CD14-positive monocyte (primary cell): Measurements from ENCODE around the gene TREML4. TPM values are rescaled to one million over a fixed set of nuclear protein-coding genes. Genes with fewer than 3 reads are reported as not detected.

Experiments used
- DNase-seq, 3 donors: peaks; one replicate each; pipeline ENCODE4 v3.0.0-alpha.2; 2011 to 2022
- H2AFZ ChIP-seq: 2 replicates; pipeline ENCODE4 v1.6.0; 2012; ENCODE audit warnings: mild to moderate bottlenecking, low read depth, low read length, inconsistent platforms; ENCODE audit not compliant: insufficient read depth, poor library complexity, severe bottlenecking
- H3K27ac ChIP-seq, 2 donors: 1 replicate in 1 of 2; 2 replicates in 1 of 2; pipeline ENCODE4 v1.5.1; 2012 to 2013; ENCODE audit warnings: low read length in 2 of 2, control low read depth in 1 of 2, inconsistent platforms in 1 of 2, low read depth in 1 of 2, mild to moderate bottlenecking in 1 of 2
- H3K27me3 ChIP-seq, 2 donors: one replicate each; pipeline versions ENCODE4 v1.6.0 to v1.6.1; 2011 to 2013; ENCODE audit warnings: low read length in 2 of 2; ENCODE audit not compliant: control insufficient read depth in 2 of 2, insufficient read depth in 2 of 2
- H3K36me3 ChIP-seq, 2 donors: replicated peaks in 1 of 2; 1 replicate in 1 of 2; 2 replicates in 1 of 2; pipeline versions ENCODE4 v1.5.1 to v1.6.1; 2012 to 2013; ENCODE audit warnings: low read length in 2 of 2, control low read depth in 1 of 2, inconsistent platforms in 1 of 2, mild to moderate bottlenecking in 1 of 2; ENCODE audit not compliant: insufficient read depth in 2 of 2, control insufficient read depth in 1 of 2
- H3K4me1 ChIP-seq, 2 donors: 1 replicate in 1 of 2; 2 replicates in 1 of 2; pipeline versions ENCODE4 v1.5.1 to v1.6.1; 2012 to 2013; ENCODE audit warnings: low read length in 2 of 2, control low read depth in 1 of 2, inconsistent platforms in 1 of 2, mild to moderate bottlenecking in 1 of 2, moderate library complexity in 1 of 2; ENCODE audit not compliant: insufficient read depth in 2 of 2, control insufficient read depth in 1 of 2
- H3K4me2 ChIP-seq: replicated peaks from 2 replicates; pipeline ENCODE3; 2012; ENCODE audit warnings: low read length, moderate library complexity, mild to moderate bottlenecking; ENCODE audit not compliant: poor library complexity, severe bottlenecking; ENCODE audit errors: extremely low read depth
- H3K4me3 ChIP-seq, 3 experiments: fragments of 200-600 bp in 1 of 3; sonication (generic) in 1 of 3; replicated peaks in 1 of 3; 1 replicate in 2 of 3; 2 replicates in 1 of 3; pipeline ENCODE4 v1.5.1; 2011 to 2013; ENCODE audit warnings: low read length in 3 of 3, mild to moderate bottlenecking in 3 of 3, control low read depth in 2 of 3, low read depth in 2 of 3, inconsistent platforms in 1 of 3, moderate library complexity in 1 of 3
- H3K79me2 ChIP-seq: 2 replicates; pipeline ENCODE4 v1.6.0; 2012; ENCODE audit warnings: mild to moderate bottlenecking, control low read depth, inconsistent platforms, low read length, moderate library complexity; ENCODE audit not compliant: insufficient read depth
- H3K9ac ChIP-seq: 2 replicates; pipeline ENCODE4 v1.6.0; 2017; ENCODE audit warnings: low read length, mild to moderate bottlenecking; ENCODE audit not compliant: insufficient read depth, poor library complexity, severe bottlenecking
- H3K9me3 ChIP-seq, 2 donors: replicated peaks in 1 of 2; 1 replicate in 1 of 2; 2 replicates in 1 of 2; pipeline versions ENCODE4 v1.5.1 to v1.6.1; 2012 to 2013; ENCODE audit warnings: low read length in 2 of 2, control low read depth in 1 of 2; ENCODE audit not compliant: control insufficient read depth in 1 of 2, insufficient read depth in 1 of 2
- H4K20me1 ChIP-seq: 2 replicates; pipeline ENCODE4 v1.6.0; 2012; ENCODE audit warnings: mild to moderate bottlenecking, low read length, control low read depth, moderate library complexity; ENCODE audit not compliant: insufficient read depth
- H3K27ac Mint-ChIP-seq, 7 donors: one replicate each; pipeline ENCODE4 v1.8.0; 2020; ENCODE audit warnings: mild to moderate bottlenecking in 7 of 7, mixed read lengths in 7 of 7, moderate library complexity in 6 of 7, inconsistent platforms in 2 of 7
- H3K27me3 Mint-ChIP-seq, 3 donors: one replicate each; pipeline ENCODE4 v1.8.0; 2021 to 2022; ENCODE audit warnings: low read depth in 3 of 3, mild to moderate bottlenecking in 3 of 3, mixed read lengths in 3 of 3, moderate library complexity in 3 of 3, inconsistent platforms in 1 of 3
- H3K36me3 Mint-ChIP-seq, 2 donors: one replicate each; pipeline ENCODE4 v1.8.0; 2020; ENCODE audit warnings: mixed read lengths in 2 of 2, inconsistent platforms in 1 of 2, mild to moderate bottlenecking in 1 of 2
- H3K4me1 Mint-ChIP-seq: one replicate; pipeline ENCODE4 v1.8.0; 2020; ENCODE audit warnings: mild to moderate bottlenecking, mixed read lengths
- H3K4me3 Mint-ChIP-seq, 2 donors: one replicate each; pipeline ENCODE4 v1.8.0; 2020; ENCODE audit warnings: mild to moderate bottlenecking in 2 of 2, mixed read lengths in 2 of 2, moderate library complexity in 1 of 2
- H3K9me3 Mint-ChIP-seq, 7 donors: one replicate each; pipeline ENCODE4 v1.8.0; 2020 to 2022; ENCODE audit warnings: mixed read lengths in 7 of 7, mild to moderate bottlenecking in 6 of 7, moderate library complexity in 6 of 7, inconsistent platforms in 2 of 7
- WGBS: methylation state at CpG from one replicate; pipeline ENCODE4 v1.1.5; 2013; ENCODE audit warnings: missing lambda C conversion rate; ENCODE audit not compliant: insufficient coverage; 5-methylcytosine and 5-hydroxymethylcytosine counted together
- intact Hi-C, 2 donors: fragments of 100-400 bp; cut with micrococcal nuclease; formaldehyde crosslinking; loops; one replicate each; pipeline versions ENCODE4 v1.15.0 to v1.15.1; 2023
- polyA plus RNA-seq, 3 donors: library from polyadenylated mRNA; depleted of rRNA in 1 of 3; unstranded in 2 of 3; stranded (reverse) in 1 of 3; fragments of 300-500 nt in 2 of 3; fragments of >200 nt in 1 of 3; fragmentation: Illumina TruSeq in 2 of 3; gene quantifications; 1 replicate in 2 of 3; 2 replicates in 1 of 3; pipeline ENCODE4 v1.2.3, GENCODE V29; 2012 to 2021
- TF ChIP-seq, protein P1 (sequence below): fragments of 200-600 bp; IDR thresholded peaks from one replicate; pipeline ENCODE4 v1.8.0; 2022; ENCODE audit warnings: antibody characterized with exemption, mild to moderate bottlenecking

Gene TREML4
- polyA plus RNA-seq, 3 donors: not detected

GRCh38 chr6:41257369-41258195 lies 29.4 kb downstream of the TREML4 start:
- Histone ChIP-seq H2AFZ (no peak overlapping the region), H4K20me1 (peaks cover 6% of the 10 kb centered on the region), H3K4me1 (no peaks in the 10 kb centered on the region), H3K36me3 (peaks cover 0 to 7% of the 10 kb centered on the region in 2 donors), H3K27me3 (no peaks in the 10 kb centered on the region), H3K9me3 (peaks cover 5 to 25% of the 10 kb centered on the region in 2 donors), H3K4me3 (no peak overlapping the region), H3K27ac (no peak overlapping the region), H3K9ac (no peak overlapping the region), H3K4me2 (no peak overlapping the region), H3K79me2 (no peaks in the 10 kb centered on the region)
- Mint-ChIP-seq H3K4me1 (peaks cover 22% of the 10 kb centered on the region), H3K36me3 (peaks cover 11 to 57% of the 10 kb centered on the region in 2 donors), H3K27me3 (no peaks in the 10 kb centered on the region), H3K9me3 (peaks cover 22 to 43% (median 30%) of the 10 kb centered on the region in 7 donors), H3K27ac (peak overlapping the region in 4 of 7 donors; percentile 30 to 60 (median 43)), H3K4me3 (no peak overlapping the region)
- no peak for DNase-seq
- WGBS: no CpG with 5 or more reads among the region's 2 CpGs
- intact Hi-C loops: no loop called here
- TF ChIP-seq, protein P1, sequence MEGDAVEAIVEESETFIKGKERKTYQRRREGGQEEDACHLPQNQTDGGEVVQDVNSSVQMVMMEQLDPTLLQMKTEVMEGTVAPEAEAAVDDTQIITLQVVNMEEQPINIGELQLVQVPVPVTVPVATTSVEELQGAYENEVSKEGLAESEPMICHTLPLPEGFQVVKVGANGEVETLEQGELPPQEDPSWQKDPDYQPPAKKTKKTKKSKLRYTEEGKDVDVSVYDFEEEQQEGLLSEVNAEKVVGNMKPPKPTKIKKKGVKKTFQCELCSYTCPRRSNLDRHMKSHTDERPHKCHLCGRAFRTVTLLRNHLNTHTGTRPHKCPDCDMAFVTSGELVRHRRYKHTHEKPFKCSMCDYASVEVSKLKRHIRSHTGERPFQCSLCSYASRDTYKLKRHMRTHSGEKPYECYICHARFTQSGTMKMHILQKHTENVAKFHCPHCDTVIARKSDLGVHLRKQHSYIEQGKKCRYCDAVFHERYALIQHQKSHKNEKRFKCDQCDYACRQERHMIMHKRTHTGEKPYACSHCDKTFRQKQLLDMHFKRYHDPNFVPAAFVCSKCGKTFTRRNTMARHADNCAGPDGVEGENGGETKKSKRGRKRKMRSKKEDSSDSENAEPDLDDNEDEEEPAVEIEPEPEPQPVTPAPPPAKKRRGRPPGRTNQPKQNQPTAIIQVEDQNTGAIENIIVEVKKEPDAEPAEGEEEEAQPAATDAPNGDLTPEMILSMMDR: no peak

DNA sequence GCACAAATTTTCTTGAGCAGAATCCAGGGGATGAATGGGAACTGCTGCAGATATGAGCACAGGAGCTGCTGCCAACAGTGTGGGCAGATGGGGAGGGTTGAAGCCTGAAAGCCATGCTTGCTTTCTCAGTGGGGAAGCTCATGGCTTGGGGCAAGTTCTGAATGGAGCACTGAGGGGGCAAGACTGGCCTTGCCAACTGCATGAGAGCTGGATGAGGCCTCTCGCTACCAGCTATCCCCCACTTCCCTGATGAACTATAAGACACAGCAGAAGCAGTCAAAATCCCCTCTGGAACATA lies 30.0 kb downstream of the TREML4 start:
- Histone ChIP-seq H3K4me1 (no peaks in the 10 kb centered on the region), H3K4me2 (no peak overlapping the region), H3K27ac (no peak overlapping the region), H3K27me3 (no peaks in the 10 kb centered on the region), H3K9me3 (peaks cover 5 to 28% of the 10 kb centered on the region in 2 donors), H3K4me3 (no peak overlapping the region), H3K79me2 (no peaks in the 10 kb centered on the region), H3K36me3 (peaks cover 0 to 7% of the 10 kb centered on the region in 2 donors), H3K9ac (no peak overlapping the region), H4K20me1 (peaks cover 6% of the 10 kb centered on the region), H2AFZ (no peak overlapping the region)
- DNase-seq: no peak
- intact Hi-C loops: no loop called here
- H3K4me3 Mint-ChIP-seq: no peak overlapping the region
- H3K36me3 Mint-ChIP-seq: peaks cover 11 to 57% of the 10 kb centered on the region in 2 donors
- H3K27ac Mint-ChIP-seq: peak overlapping the region in 2 of 7 donors; percentile 30 to 65
- H3K9me3 Mint-ChIP-seq: peaks cover 24 to 45% (median 32%) of the 10 kb centered on the region in 7 donors
- no CpG with 5 or more reads among the region's 1 CpG for WGBS
- H3K4me1 Mint-ChIP-seq: peaks cover 19% of the 10 kb centered on the region
- TF ChIP-seq, protein P1: no peak
- peaks cover 0 to 2% (median 0%) of the 10 kb centered on the region in 3 donors for H3K27me3 Mint-ChIP-seq
